SW480 (cell line): ENCODE data around the gene SLC24A3.

Source experiments
- DNase-seq: peaks from one replicate; pipeline ENCODE4 v3.0.0-alpha.2; 2016; ENCODE audit warnings: low spot score

SLC24A3 gene

DNA sequence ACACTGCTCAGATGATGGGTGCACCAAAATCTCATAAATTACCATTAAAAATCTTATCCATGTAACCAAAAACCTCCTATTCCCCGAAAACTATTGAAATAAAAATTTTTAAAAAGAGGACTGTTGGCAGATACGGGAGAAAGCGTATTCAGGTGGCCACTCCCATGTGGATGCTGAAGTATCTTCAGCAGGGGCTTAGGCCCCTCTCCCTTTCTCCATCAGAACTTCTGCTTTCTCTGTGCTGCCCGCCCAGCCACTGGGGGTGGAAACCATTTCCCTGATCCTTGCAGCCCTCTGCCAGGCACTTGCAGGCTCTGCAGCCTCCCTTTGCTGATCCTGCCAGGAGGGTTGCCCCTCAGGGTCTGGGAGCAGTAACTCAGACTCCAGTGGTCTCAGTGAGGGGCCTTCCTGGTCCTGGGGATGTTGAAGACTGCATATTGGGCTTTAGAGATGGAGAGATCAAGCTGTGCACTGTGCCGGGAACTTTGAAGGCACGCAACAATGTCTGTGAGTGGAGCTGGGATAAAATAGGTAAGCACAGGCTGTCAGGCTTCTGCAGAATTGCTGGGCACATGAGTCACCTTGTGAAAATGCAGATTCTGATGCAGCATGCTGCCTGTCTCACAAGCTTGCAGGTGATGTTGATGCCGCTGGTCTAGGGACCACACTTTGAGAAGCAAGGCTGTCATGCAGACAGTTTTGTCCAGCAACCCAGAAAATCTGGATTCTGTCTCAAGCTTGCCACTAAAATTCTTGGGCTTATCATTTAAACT lies 59.6 kb downstream of the SLC24A3 start:
- DNase-seq = no peak

DNA sequence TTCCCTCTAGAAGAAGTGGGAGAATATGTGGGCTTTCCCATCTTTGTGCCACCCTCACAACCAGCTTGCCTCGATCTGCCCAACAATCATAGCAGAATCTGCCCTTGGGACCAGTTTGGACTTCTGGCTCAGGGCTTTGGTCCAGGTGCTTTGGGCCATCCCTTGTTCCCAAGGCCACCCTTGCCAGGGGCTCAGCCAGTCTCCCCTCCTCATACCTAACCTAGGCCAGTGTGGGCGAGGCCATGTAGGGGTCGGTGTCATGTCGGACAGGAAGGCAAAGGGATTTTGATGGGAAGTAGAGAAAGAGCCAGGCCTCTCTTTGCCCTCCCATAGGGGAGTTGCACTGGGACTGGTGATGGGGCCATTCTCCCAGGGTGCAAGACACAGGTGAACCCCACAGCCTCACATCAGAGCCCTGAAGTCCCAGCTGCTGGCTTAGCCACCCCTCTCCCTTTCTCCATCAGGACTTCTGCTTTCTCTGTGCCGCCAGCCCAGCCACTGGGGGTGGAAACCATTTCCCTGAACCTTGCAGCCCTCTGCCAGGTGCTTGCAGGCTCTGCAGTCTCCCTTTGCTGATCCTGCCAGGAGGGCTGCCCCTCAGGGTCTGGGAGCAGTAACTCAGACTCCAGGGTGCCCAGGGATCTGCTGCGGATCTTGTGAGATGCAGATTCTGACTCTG lies 60.7 kb downstream of the SLC24A3 start:
- DNase-seq = no peak

DNA sequence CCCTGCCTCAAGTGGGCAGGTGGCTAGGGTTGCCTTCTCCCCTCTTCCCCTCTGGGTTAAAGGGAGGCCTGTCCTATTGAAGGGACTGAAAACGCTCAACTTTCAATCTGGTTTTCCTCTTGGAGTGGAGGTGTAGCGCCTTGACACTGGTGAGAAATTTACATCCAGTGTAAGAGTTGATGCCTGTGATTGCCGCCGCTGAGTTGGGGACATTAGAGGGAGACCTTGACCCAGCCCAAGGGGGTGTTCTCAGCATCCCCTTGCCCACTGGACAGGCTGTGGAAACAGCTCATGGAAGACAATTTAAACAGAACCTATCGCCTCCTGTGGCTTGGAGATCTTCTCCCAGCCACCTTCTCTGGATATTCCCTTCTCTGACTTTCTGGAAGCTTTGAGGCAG lies 61.6 kb downstream of the SLC24A3 start:
- no peak for DNase-seq

DNA sequence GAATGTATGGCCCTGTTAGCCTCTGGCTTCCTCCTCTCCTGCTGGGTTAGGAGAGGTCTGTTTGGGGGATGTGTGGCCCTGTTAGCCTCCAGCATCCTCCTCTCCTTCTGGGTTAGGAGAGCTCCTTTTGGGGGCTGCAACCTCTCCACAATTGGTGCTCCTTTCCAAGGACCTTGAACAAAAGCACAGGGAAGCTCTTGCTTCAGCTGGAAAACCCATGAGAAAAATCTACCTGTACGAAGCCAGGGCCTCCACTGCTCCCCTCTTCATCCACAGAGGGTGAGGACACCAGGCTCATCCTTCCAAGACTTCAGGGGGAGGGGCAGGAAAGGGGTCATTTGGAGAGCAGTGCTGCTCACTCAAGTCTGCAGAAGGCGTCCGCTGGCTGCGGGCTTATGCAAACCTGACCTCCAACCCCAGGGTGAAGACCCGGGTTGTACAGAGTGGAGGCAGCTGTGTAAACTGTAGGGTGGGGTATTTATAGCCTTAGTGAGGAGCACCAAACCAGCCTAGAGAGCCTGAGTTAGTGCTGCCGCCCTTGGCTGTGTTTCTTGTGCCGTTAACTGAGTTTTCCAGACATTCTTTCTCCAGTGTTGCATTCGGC lies 62.1 kb downstream of the SLC24A3 start:
- no peak for DNase-seq

DNA sequence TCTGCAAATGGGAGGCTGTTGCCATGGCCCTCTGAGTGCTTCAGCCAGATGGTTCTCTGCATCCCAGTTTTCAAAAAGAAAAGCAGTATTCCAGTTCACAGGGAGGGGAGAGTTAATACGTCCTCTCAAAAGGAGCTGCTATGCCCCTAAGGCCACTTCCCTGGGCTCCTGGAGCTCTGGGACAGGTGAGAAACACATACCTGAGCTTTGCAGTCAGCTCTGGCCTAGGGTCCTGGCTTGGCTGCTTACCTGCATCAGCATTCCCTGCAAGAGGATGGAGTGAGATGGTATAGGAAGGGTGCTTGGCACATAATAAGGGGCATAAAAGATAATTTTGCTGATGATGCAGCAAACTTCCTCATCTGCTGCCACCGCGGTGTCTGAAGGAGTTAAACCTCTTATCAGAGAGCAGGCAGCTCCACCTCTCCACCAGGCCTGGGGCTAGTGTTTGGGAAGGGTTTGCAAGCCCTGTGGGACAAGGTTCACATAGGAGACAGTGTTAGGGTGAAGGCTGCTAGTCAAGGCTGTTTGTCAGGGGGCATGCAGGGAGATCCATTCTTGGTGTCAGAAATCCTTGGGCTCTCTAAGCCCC lies 62.7 kb downstream of the SLC24A3 start:
- no peak for DNase-seq

DNA sequence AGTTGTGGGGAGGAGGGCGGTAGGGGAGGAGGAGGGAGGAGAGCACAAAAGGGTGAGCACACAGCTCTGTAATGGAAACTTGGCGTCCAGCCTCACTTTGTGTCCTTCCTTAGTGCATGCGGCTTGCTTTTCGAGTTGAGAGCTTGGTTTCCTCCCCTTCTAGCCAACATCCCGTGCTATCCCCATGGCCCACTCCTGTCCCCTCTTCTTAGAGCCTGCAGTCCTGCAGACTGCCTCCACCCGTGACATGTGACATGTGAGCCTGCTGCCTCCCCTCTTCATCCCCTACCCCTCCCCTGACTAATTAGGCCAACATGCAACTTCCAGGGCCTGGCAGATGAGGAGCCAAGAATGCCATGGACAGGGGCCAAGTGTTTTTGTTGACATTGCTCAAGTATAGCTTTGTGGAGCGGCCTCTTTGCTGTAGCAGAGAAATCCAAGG lies 63.2 kb downstream of the SLC24A3 start:
- no peak for DNase-seq

DNA sequence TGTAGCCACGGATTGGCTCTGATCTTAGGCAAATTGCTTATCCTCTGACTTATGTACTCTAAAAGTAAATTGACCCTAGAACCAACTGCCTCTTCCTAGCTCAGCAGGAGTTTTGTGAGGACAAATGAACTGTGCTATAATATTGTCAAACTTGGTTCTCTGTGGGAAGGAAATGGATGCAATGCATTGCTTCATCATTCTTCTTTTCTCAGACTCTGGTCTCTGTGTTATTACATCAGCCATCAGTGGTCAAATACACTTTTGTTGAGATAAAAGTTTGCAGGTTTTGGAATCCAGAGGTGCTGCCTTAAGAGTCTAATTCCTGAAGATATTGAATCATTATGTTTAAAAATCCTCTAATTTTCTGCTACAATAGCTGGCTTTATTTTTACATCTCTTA lies 64.9 kb downstream of the SLC24A3 start:
- DNase-seq = no peak

DNA sequence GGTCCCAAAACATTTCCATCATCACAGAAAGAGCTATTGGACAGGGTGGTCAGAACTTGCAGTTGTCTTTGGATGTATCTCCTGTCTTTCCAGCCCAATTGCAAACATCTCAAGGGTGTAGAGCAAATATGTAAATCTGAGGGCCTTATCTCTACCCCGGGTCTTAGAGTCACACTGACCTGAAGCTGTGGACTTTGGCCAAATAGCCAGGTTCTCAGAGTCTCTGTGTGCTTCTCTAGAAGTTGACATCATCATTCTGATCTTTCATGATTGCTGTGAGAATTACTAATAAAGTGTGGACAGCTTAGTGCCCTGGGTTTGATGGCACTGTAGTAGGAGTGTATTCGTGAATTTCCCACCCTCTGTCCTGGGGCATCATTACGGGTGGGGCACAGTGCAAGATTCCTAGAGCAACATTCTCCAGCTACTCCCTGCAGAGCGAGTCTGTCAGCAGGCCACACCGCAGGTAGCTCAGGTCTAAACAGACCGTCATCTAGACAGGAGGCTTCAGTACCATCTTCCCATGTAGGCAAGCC lies 71.1 kb downstream of the SLC24A3 start:
- no peak for DNase-seq

DNA sequence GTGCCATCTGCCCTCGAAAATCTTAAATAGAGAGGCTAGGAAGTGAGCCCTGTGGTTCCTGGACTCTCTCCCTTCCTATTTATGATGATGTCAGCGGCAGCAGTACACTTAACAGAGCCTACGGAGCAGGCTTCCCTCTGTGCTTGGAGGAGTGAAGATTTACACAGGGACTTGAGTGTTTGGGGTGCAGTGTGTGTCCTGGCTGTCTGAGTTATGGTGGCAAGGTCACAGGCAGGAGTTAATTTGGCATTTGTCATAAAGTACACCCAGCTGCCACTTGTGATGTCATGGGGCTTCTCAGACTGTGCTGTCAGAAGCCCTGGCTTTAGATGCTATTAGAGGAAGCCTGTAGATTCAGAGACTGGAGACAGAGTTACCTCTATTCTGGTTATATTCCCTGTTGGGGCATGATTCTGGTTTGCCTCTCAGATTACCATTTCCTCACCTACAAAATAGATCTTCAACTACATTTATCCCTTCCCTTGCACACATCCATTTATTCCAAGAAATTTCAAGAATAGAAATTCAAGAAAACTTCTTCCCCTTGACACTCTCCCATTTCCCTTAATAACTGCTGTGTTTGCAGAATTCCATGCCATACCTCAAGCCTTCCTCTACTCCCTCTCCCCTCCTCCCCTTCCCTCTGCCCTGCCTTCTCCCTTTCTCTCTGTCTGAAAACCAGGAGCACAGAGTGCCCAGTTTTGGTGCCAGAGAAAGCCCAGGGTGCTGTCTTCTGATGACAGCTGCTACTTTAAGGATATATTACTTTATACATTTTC lies 72.1 kb downstream of the SLC24A3 start:
- DNase-seq = no peak

DNA sequence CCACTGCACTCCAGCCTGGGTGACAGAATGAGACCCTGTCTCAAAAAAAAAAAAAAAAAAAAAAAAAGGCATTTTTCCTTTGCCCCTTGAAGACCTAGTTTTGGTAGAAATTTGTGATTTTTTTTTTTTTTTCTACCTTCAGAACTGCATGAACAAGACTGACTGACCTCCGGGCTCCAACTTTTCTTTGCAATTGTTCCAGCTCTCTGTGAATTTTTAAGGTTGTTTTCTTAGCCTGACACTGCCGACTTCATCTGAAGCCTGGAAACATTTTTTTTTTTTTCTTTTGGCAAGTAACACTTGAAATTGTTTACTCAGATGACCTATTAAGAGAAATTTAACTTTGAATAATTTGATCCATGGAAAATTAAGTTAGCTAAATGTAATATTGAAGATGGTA lies 73.0 kb downstream of the SLC24A3 start:
- no peak for DNase-seq

DNA sequence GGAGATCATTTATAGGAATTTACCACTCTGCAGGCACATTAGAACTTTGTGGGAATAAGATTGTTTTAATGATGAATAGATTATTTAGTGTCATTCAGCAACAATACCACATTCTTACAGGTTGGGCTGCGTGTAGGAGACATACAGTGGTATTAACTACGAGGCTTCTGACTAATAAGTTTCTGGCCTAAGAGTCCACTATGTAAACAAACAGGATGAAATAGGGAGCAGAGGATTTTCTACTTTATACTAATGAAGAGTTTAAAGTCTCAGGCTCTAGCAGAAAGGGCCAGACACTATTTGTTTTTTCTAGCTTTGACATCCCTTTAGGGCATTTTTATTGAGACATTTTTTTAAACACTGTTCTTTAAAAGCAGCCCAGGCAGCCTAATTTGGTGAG lies 75.6 kb downstream of the SLC24A3 start:
- no peak for DNase-seq

DNA sequence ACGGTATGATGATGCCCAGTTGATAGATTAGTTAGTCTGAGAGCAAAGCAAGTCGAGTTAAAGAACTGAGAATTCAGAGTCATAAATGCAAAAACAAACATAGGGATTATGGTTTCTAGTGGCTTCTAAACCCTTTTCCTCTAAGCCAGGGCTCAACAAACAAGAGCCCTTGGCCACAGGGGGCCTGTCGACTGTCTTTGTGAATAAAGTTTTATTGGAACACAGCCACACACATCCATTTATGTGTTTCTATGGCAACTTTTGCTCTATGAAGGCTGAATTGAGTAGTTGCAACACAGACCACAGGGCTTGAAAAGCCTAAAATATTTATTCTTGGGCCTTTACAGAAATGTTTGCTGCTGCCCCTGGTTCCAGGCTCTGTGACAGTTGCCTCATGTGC lies 76.2 kb downstream of the SLC24A3 start:
- DNase-seq = no peak

DNA sequence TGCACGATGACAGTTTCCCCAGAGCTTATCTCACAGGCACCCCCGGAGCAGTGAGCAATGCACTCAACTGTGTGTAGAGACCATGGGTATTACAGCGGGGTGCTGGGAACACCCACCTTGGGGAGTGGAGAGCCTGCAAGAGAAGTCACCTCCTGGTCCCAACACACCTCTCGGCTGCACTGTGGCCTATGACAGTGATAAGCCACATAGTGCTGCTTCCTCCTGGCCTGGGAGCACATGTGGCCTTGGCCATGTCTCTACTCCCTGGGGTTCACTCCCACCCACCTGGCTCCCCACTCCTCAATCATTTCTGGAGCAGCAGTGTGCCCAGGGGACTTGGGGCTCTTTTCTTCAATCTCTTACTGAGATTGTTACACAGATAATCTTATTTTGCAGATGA lies 77.0 kb downstream of the SLC24A3 start:
- DNase-seq = no peak

DNA sequence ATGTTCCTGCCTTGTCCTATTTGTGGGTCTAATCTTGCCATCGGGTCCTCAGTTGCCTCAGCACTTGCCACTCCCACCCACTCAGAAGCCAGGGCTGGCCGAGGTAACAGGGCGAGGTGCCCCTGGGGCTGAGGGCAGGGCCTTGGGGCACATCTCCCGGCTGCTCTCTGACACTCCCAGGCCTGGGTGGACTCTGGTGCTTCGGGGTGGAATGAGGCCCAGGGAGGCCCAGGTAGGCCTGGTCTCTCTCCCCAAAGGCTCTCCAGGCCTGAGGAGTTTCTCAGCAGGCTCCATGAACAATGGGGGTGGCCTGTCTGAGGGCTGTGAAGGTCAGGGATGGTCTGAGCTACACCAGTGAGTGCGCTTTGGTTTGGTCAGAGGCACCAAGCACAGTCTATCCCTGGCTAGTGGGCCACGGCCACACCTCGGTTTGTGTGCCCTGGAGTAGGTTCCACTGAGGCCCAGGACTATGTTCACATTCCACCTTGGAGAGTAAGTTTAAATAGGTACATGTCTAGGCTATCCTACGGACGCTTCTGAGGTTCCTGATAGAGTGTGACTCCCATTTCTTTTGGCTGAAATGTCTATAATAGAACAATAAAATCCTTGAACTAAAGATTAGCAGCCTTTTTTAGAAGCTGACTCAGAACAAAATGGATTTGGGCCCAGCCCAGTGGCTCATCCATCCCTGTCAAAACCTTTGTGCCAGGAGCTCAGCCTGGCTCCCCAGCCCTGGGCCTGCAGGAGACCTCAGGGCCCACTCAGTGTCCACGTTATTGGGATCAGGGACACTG lies 78.8 kb downstream of the SLC24A3 start:
- DNase-seq = no peak

DNA sequence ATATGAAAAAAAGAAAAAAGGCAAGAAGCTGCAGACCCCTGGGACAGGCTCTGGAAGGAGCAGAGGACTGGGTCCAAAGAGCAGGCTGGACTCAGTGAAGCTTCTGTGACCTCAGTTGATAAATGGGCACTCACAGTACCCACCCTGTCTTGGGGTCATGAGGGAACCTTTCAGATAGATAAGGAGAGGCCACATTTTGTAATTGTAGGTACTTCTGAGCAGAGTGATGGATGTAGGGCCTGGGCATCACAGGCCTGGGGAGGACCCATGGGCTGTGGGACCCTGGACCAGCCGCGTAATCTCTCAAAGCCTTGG lies 79.3 kb downstream of the SLC24A3 start:
- DNase-seq = no peak

DNA sequence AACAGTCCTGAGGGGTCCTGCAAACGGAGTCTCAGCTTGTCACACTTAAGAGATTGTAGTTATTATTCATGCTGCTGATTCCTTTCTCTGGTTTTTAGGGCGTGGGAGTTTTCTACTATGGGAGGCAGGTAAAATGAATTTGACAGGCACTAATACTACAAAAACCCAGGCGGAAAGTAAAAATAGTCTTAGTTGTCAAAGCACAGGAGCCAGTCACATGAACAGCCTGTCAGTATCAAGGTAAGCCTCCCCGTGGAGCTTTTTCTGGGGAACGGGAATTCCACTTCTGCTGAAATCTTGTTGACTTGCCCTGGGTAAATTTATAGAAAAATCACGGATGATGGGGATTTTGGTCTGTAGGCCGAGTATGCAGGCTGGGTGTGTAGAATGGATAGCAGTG lies 79.8 kb downstream of the SLC24A3 start:
- DNase-seq = no peak

DNA sequence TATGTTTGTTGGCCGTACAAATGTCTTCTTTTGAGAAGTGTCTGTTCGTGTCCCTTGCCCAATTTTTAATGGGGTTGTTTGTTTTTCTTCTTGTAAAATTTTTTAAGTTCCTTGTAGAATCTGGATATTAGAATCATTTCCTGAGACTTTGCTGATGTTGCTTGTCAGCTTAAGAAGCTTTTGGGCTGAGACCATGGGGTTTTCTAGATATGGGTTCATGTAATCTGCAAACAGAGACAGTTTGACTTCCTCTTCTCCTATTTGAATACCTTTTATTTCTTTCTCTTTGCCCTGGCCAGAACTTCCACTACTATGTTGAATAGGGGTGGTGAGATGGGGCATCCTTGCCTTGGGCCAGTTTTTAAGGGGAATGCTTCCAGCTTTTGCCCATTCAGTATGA lies 82.6 kb downstream of the SLC24A3 start:
- DNase-seq = no peak

DNA sequence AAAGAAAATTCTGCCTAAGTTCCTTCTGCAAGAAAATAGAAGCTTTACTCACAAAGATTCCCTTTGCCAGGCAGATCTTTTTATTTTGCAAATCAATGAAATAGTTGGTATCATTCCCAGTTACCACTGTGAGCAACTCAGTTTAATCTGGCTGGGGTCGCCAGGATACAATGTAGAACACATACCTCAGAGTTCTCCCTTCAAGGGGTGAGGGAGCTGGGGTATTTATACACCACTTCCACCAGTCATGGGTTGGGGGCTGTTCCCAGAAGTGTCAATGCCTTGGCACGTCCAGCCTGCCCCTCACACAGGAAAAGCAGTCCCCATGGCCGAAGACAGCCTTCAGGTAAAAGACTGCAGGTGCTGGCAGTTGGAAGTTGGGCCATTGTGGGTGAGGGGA lies 86.2 kb downstream of the SLC24A3 start:
- no peak for DNase-seq

DNA sequence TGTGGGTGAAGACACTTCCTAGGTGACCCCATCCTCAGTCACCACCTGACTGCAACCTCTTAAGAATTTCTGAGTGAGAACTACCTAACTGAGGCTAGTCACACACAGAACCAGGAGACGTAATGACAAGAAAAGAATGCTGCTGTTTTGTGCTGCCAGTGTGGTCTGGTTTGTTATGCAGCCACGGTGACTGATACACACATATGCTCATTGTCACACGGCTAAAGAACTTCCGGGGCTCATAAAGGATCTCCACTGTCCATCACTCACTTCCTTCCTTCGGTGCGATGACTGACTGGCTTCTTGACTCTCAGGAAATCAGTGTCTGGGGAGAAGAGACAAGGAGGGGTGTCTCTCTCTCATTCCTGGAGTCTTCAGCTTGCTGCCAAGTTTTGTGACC lies 88.0 kb downstream of the SLC24A3 start:
- no peak for DNase-seq

DNA sequence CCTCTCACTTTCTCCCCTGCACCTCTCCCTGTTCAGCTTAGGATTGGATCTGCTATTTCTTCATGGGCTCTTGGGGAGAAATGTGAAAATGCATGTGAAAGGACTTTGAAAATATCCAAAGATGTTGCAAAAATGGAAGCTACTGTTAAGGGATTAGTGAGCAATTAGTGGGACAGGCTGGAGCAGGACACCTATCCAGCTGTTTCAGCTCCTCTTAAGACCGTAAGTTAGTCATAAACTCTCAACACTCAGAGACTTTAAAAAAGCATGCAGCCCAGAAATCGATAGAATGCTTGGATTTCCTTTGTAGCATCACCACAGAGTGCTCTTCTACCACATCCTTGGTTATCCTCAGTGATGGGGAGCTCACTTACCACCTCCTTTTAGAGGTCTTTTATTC lies 88.7 kb downstream of the SLC24A3 start:
- DNase-seq = no peak

DNA sequence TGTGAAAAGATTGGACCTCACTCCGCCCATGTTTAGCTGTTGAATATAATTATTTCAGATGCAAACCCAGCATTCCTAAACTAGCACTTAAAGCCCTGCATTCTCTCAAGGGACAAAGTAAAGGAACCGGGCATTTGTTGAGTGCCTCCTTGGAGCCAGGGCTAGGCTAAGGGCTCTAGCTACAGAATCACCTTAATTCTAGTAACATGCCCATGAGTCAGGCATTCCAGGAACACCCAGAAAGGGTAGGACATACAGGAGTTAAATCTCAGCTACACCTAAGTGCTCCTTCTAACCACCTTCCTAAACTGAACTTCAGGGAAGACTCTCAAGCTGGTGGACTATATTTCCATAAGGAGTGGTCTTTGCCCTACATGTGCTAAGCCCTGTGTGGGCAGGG lies 89.4 kb downstream of the SLC24A3 start:
- no peak for DNase-seq
